Hematopoietic multipotent progenitor cell treated with erythropoietin and hydrocortisone succinate and interleukin-3 and kit ligand, for 4 days (in vitro differentiated cells): ENCODE results near the gene RHOT1.
"Not testable (repeated sequence)": the region's sequence is repeated elsewhere in the genome, so short reads cannot be mapped to it uniquely, and the experiment has no call there.

Source experiments
- DNase-seq: peaks from one replicate; pipeline ENCODE4 v3.0.0-alpha.2; 2015

Gene RHOT1

GRCh38 chr17:32160526-32160925 is 18.2 kb downstream of the RHOT1 start:
- no peak for DNase-seq

- no peak for DNase-seq
Observed at GRCh38 chr17:32161029-32161428, 18.7 kb downstream of the RHOT1 start.

- no peak for DNase-seq
Observed at GRCh38 chr17:32161506-32162365, 19.4 kb downstream of the RHOT1 start.

GRCh38 chr17:32174889-32175288 is 32.6 kb downstream of the RHOT1 start:
- DNase-seq = no peak

GRCh38 chr17:32178679-32179078 is 36.4 kb downstream of the RHOT1 start:
- not testable (repeated sequence) for DNase-seq

GRCh38 chr17:32179103-32179502 is 36.8 kb downstream of the RHOT1 start:
- DNase-seq = not testable (repeated sequence)

- not testable (repeated sequence) for DNase-seq
Observed at GRCh38 chr17:32179526-32179925, 37.2 kb downstream of the RHOT1 start.

- not testable (repeated sequence) for DNase-seq
Observed at GRCh38 chr17:32180262-32180661, 38.0 kb downstream of the RHOT1 start.

- no peak for DNase-seq
Observed at GRCh38 chr17:32185875-32186274, 43.6 kb downstream of the RHOT1 start.

- no peak for DNase-seq
Observed at GRCh38 chr17:32187271-32187670, 45.0 kb downstream of the RHOT1 start.

GRCh38 chr17:32189343-32189742 is 47.0 kb downstream of the RHOT1 start:
- DNase-seq = no peak

- no peak for DNase-seq
Observed at GRCh38 chr17:32191306-32191705, 49.0 kb downstream of the RHOT1 start.

GRCh38 chr17:32192379-32192778 is 50.1 kb downstream of the RHOT1 start:
- DNase-seq = no peak

GRCh38 chr17:32197987-32198386 is 55.7 kb downstream of the RHOT1 start:
- DNase-seq = no peak

GRCh38 chr17:32206861-32207260 is 64.6 kb downstream of the RHOT1 start:
- DNase-seq = no peak

GRCh38 chr17:32208436-32208835 is 66.1 kb downstream of the RHOT1 start:
- no peak for DNase-seq

GRCh38 chr17:32209608-32210007 is 67.3 kb downstream of the RHOT1 start:
- DNase-seq = no peak

- no peak for DNase-seq
Observed at GRCh38 chr17:32211671-32212070, 69.4 kb downstream of the RHOT1 start.

GRCh38 chr17:32215696-32216095 is 73.4 kb downstream of the RHOT1 start:
- no peak for DNase-seq

- DNase-seq = no peak
Observed at GRCh38 chr17:32222621-32223020, 80.3 kb downstream of the RHOT1 start.

GRCh38 chr17:32223703-32224102 is 81.4 kb downstream of the RHOT1 start:
- DNase-seq = no peak

- DNase-seq = no peak
Observed at GRCh38 chr17:32226886-32227285, 84.6 kb downstream of the RHOT1 start.

- no peak for DNase-seq
Observed at GRCh38 chr17:32227910-32228309, 85.6 kb downstream of the RHOT1 start.

GRCh38 chr17:32235588-32235987 is 93.3 kb downstream of the RHOT1 start:
- no peak for DNase-seq

GRCh38 chr17:32239456-32239855 is 97.2 kb downstream of the RHOT1 start:
- DNase-seq = no peak
